GM21447 (cell line): ENCODE data around the gene ARL4C.

Experiments
- ATAC-seq: cut with Tn5 transposase; IDR thresholded peaks from one replicate; pipeline ENCODE4 v1.9.1; 2021; ENCODE audit not compliant: unreplicated experiment

The ARL4C gene

GRCh38 chr2:234448506-234449184, 48.2 kb downstream of the ARL4C start:
- no peak for ATAC-seq

DNA sequence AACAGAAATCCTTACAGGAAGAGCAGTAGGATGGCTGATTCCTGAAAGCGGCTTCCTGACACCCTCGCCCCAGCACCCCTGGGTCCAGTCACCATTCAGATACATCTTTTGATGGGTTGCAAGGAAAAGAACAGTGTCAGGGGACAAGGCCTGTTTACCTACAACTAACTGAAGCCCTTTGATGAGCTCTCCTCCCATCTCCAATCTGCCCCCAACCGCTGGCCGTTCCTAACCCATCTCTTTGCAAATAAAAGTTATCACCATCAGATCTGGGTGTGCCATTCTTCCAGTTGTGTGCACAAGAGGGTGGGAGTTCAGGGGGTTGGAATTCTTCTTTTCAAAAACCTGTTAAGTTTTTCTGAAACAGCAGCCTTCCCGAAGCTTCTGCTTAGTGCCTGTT, 48.9 kb downstream of the ARL4C start:
- ATAC-seq: no peak

DNA sequence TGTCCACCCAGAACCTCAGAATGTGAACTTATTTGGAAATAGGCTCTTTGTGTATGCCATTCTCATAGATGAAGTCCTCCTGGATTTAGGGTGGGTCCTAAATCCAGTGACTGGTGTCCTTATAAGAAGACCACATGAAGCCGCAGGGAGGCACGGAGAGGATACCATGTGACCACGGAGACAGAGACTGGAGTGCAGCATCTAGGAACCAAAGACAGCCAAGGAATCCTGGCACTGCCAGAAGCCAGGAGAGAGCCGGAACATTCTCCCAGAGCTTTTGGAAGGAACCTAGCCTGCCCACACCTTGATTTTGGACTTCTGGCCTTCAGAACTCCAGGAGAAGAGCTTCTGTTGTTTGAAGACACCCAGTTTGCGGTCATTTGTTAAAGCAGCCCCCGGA, 49.7 kb downstream of the ARL4C start:
- no peak for ATAC-seq

DNA sequence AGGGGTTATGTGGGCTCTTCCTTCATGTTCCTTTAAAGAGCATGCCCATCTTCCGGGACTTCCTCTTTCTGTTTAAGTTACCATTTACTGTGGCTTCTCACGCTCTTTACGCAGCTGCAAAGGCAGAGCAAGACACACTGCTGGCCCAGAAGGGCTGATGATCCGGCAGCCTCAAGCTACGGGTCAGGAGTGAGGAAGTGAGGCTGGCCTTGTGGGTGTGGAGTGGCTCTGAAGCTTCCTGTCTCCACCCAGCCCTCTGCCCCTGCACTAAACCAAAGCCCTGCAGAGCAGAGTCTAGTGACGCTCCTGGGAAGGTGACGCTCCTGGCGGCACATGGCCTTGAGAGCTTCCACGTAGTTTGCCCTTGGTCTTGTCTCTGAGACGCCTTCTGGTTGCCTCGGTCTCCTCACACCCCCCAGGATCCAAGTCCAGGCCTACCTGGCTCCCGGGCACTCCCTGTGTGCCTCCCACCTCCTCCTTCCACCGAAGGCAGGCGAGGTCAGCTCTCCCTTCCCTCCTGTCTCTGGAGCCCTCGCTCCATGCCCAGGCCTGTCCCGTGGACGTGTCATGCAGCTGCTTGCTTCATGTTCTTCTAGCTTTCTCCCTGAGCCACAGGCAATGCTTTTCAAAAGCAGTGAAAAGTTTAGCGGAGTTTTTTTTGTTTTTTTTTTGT, 50.3 kb downstream of the ARL4C start:
- ATAC-seq: peak; percentile 91

- ATAC-seq: no peak
Observed at GRCh38 chr2:234444893-234445292, 52.0 kb downstream of the ARL4C start.

GRCh38 chr2:234444242-234444730, 52.6 kb downstream of the ARL4C start:
- ATAC-seq: no peak
